H9 (cell line): ENCODE measurements around the gene NPLOC4. TPM values are rescaled to one million over a fixed set of nuclear protein-coding genes. Genes with fewer than 3 reads are reported as not detected.

Experiments
- DNase-seq: peaks from one replicate; pipeline ENCODE4 v3.0.0-alpha.2; 2017
- H2AFZ ChIP-seq: one replicate; pipeline ENCODE4 v1.6.1; 2013; ENCODE audit warnings: mild to moderate bottlenecking, low read length, control low read depth, moderate library complexity
- H2AK5ac ChIP-seq: 2 replicates; pipeline ENCODE4 v1.6.1; 2013; ENCODE audit warnings: low read length, control low read depth, mixed read lengths; ENCODE audit not compliant: insufficient read length
- H2BK120ac ChIP-seq: one replicate; pipeline ENCODE4 v1.6.1; 2013; ENCODE audit warnings: low read depth, mild to moderate bottlenecking, low read length, control low read depth, inconsistent platforms; ENCODE audit not compliant: poor library complexity, severe bottlenecking
- H2BK12ac ChIP-seq: 2 replicates; pipeline ENCODE4 v1.6.1; 2013; ENCODE audit warnings: low read length, control low read depth, mixed read lengths, low read depth; ENCODE audit not compliant: insufficient read length
- H2BK15ac ChIP-seq: 2 replicates; pipeline ENCODE4 v1.6.1; 2013; ENCODE audit warnings: low read depth, low read length, control low read depth
- H2BK20ac ChIP-seq: one replicate; pipeline ENCODE4 v1.6.1; 2013; ENCODE audit warnings: low read depth, mild to moderate bottlenecking, low read length, control low read depth, inconsistent platforms; ENCODE audit not compliant: poor library complexity, severe bottlenecking
- H2BK5ac ChIP-seq: 2 replicates; pipeline ENCODE4 v1.6.1; 2013; ENCODE audit warnings: low read length, control low read depth, mixed read lengths; ENCODE audit not compliant: insufficient read length
- H3K14ac ChIP-seq: 2 replicates; pipeline ENCODE4 v1.6.1; 2013; ENCODE audit warnings: low read length, control low read depth; ENCODE audit not compliant: insufficient read depth
- H3K18ac ChIP-seq: 2 replicates; pipeline ENCODE4 v1.6.1; 2013; ENCODE audit warnings: low read depth, mild to moderate bottlenecking, mixed read lengths, low read length, control low read depth; ENCODE audit not compliant: insufficient read length
- H3K23ac ChIP-seq: 2 replicates; pipeline ENCODE4 v1.6.1; 2013; ENCODE audit warnings: low read length, control low read depth, mixed read lengths, low read depth; ENCODE audit not compliant: insufficient read length
- H3K23me2 ChIP-seq: 2 replicates; pipeline ENCODE4 v1.6.1; 2013; ENCODE audit warnings: low read depth, mild to moderate bottlenecking, mixed read lengths, low read length, control low read depth; ENCODE audit not compliant: insufficient read length, poor library complexity, severe bottlenecking
- H3K27ac ChIP-seq: 2 replicates; pipeline ENCODE4 v1.5.1; 2013; ENCODE audit warnings: low read length, control low read depth, mixed read lengths, low read depth; ENCODE audit not compliant: insufficient read length
- H3K27me3 ChIP-seq: 2 replicates; pipeline ENCODE4 v1.6.1; 2013; ENCODE audit warnings: low read length, control low read depth, inconsistent platforms; ENCODE audit not compliant: insufficient read depth
- H3K4ac ChIP-seq: 2 replicates; pipeline ENCODE4 v1.6.1; 2013; ENCODE audit warnings: low read depth, mild to moderate bottlenecking, control low read depth, inconsistent platforms, low read length, moderate library complexity
- H3K4me1 ChIP-seq: 2 replicates; pipeline ENCODE4 v1.6.1; 2013; ENCODE audit warnings: low read length, control low read depth, inconsistent platforms; ENCODE audit not compliant: insufficient read depth
- H3K4me2 ChIP-seq: 2 replicates; pipeline ENCODE4 v1.6.1; 2013; ENCODE audit warnings: low read length, control low read depth, mixed read lengths; ENCODE audit not compliant: insufficient read length, insufficient read depth
- H3K56ac ChIP-seq: 2 replicates; pipeline ENCODE4 v1.6.1; 2013; ENCODE audit warnings: low read depth, mild to moderate bottlenecking, mixed read lengths, low read length, control low read depth; ENCODE audit not compliant: insufficient read length
- H3K79me1 ChIP-seq: 2 replicates; pipeline ENCODE4 v1.6.1; 2013; ENCODE audit warnings: low read depth, mild to moderate bottlenecking, moderate library complexity, low read length, control low read depth, inconsistent platforms; ENCODE audit not compliant: insufficient read depth, poor library complexity, severe bottlenecking
- H3K79me2 ChIP-seq: 2 replicates; pipeline ENCODE4 v1.6.1; 2013; ENCODE audit warnings: low read length, control low read depth, inconsistent platforms; ENCODE audit not compliant: insufficient read depth
- H3K9ac ChIP-seq: 2 replicates; pipeline ENCODE4 v1.6.1; 2013; ENCODE audit warnings: low read length, control low read depth, mixed read lengths; ENCODE audit not compliant: insufficient read length; ENCODE audit errors: extremely low read depth
- H3K9me3 ChIP-seq: one replicate; pipeline ENCODE4 v1.6.1; 2013; ENCODE audit warnings: low read depth, low read length, inconsistent platforms; ENCODE audit not compliant: control insufficient read depth
- H3T11ph ChIP-seq: one replicate; pipeline ENCODE4 v1.6.1; 2013; ENCODE audit warnings: mild to moderate bottlenecking, low read length, control low read depth, inconsistent platforms
- H4K20me1 ChIP-seq: one replicate; pipeline ENCODE4 v1.6.1; 2013; ENCODE audit not compliant: control insufficient read depth, insufficient read length, insufficient read depth
- H4K5ac ChIP-seq: 2 replicates; pipeline ENCODE4 v1.6.1; 2013; ENCODE audit warnings: low read depth, mild to moderate bottlenecking, mixed read lengths, low read length, control low read depth; ENCODE audit not compliant: insufficient read length
- H4K8ac ChIP-seq: replicated peaks from 2 replicates; pipeline ENCODE4 v1.6.1; 2013; ENCODE audit warnings: low read length, control low read depth, mixed read lengths, low read depth; ENCODE audit not compliant: insufficient read length
- H4K91ac ChIP-seq: 2 replicates; pipeline ENCODE4 v1.6.1; 2013; ENCODE audit warnings: low read depth, mild to moderate bottlenecking, moderate library complexity, mixed read lengths, low read length, control low read depth; ENCODE audit not compliant: insufficient read length
- H3K27ac Mint-ChIP-seq, 3 experiments: 2 replicates in 2 of 3; 3 replicates in 1 of 3; pipeline ENCODE4 v1.8.0; 2020 to 2021; ENCODE audit warnings: mixed read lengths in 3 of 3, mild to moderate bottlenecking in 1 of 3, moderate library complexity in 1 of 3
- H3K27me3 Mint-ChIP-seq: 2 replicates; pipeline ENCODE4 v1.8.0; 2021; ENCODE audit warnings: low read depth, mild to moderate bottlenecking, moderate library complexity, mixed read lengths
- H3K36me3 Mint-ChIP-seq, 3 experiments: 2 replicates in 2 of 3; 3 replicates in 1 of 3; pipeline ENCODE4 v1.8.0; 2020 to 2021; ENCODE audit warnings: low read depth in 3 of 3, mixed read lengths in 3 of 3; ENCODE audit not compliant: insufficient read depth in 1 of 3
- H3K4me1 Mint-ChIP-seq, 2 experiments: 2 replicates each; pipeline ENCODE4 v1.8.0; 2020; ENCODE audit warnings: mixed read lengths in 2 of 2
- H3K4me3 Mint-ChIP-seq, 2 experiments: 2 replicates in 1 of 2; 3 replicates in 1 of 2; pipeline ENCODE4 v1.8.0; 2020 to 2021; ENCODE audit warnings: mild to moderate bottlenecking in 2 of 2, mixed read lengths in 2 of 2, moderate library complexity in 1 of 2
- H3K9me3 Mint-ChIP-seq, 2 experiments: 2 replicates in 1 of 2; 3 replicates in 1 of 2; pipeline ENCODE4 v1.8.0; 2020; ENCODE audit warnings: mild to moderate bottlenecking in 2 of 2, mixed read lengths in 2 of 2, moderate library complexity in 1 of 2
- whole genome bisulfite sequencing: extraction: QIAGEN DNeasy Blood & Tissue Kit; methylation state at CpG from one replicate; pipeline ENCODE4 v1.1.7; 2013; ENCODE audit warnings: missing lambda C conversion rate, low lambda C conversion rate, mixed read lengths; ENCODE audit not compliant: insufficient read length; ENCODE audit errors: extremely low coverage; 5-methylcytosine and 5-hydroxymethylcytosine counted together
- total RNA-seq: library from RNA; stranded (reverse); gene quantifications from 2 replicates; pipeline ENCODE4 v1.2.1, GENCODE V29; 2021
- TF ChIP-seq, protein P1 (sequence below): fragments of 200-600 bp; sonication (generic); conservative IDR thresholded peaks from 3 replicates; pipeline ENCODE4 v1.8.0; 2021; ENCODE audit warnings: antibody characterized with exemption, mild to moderate bottlenecking

NPLOC4 gene
- total RNA-seq, 1 experiment from 2014 or later = 103 TPM

DNA sequence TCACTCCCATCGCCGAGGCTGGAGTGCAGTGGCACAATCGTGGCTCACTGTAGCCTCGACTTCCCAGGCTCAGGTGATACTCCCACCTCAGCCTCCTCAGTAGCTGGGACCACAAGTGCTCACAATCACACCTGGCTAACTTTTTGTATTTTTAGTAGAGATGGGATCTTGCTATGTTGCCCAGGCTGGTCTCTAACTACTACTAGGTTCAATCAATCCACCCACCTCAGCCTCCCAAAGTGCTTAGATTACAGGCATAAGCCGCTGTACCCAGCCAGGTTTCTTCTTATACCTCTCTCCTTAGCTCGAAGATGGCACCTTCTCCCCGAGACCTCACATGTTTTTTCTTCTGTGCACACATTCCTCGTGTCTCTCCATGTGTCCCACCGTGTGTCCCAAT, 3.1 kb upstream of the NPLOC4 start:
- Histone ChIP-seq H3K23me2 (peaks cover 8% of the 10 kb centered on the region), H3K4ac (no peak overlapping the region), H3K23ac (no peak overlapping the region), H4K8ac (no peak overlapping the region), H3K9ac (no peak overlapping the region), H3K27me3 (no peaks in the 10 kb centered on the region), H2BK15ac (no peak overlapping the region), H3K18ac (no peak overlapping the region), H3T11ph (no peak overlapping the region), H2BK12ac (no peak overlapping the region), H2AK5ac (no peak overlapping the region), H3K4me2 (no peak overlapping the region), H3K79me2 (peaks cover 12% of the 10 kb centered on the region; the same call in 1 of the 2 replicates), H3K79me1 (peaks cover 8% of the 10 kb centered on the region), H2BK20ac (no peak overlapping the region), H3K4me1 (no peaks in the 10 kb centered on the region), H3K56ac (no peak overlapping the region), H4K20me1 (no peaks in the 10 kb centered on the region), H2AFZ (no peak overlapping the region), H3K27ac (no peak overlapping the region), H4K5ac (no peak overlapping the region), H4K91ac (no peak overlapping the region), H3K9me3 (no peaks in the 10 kb centered on the region), H3K14ac (no peak overlapping the region), H2BK120ac (no peak overlapping the region), H2BK5ac (no peak overlapping the region)
- H3K4me1 Mint-ChIP-seq = peaks cover 9 to 10% of the 10 kb centered on the region in 2 experiments
- H3K4me3 Mint-ChIP-seq = no peak overlapping the region
- H3K27me3 Mint-ChIP-seq = no peaks in the 10 kb centered on the region
- no CpG with 5 or more reads among the region's 9 CpGs for WGBS
- 0 out of 5 replicates have a peak, but pooled peaks cover 0 to 2% of the 10 kb centered on the region in 2 experiments for H3K9me3 Mint-ChIP-seq
- TF ChIP-seq, protein P1, sequence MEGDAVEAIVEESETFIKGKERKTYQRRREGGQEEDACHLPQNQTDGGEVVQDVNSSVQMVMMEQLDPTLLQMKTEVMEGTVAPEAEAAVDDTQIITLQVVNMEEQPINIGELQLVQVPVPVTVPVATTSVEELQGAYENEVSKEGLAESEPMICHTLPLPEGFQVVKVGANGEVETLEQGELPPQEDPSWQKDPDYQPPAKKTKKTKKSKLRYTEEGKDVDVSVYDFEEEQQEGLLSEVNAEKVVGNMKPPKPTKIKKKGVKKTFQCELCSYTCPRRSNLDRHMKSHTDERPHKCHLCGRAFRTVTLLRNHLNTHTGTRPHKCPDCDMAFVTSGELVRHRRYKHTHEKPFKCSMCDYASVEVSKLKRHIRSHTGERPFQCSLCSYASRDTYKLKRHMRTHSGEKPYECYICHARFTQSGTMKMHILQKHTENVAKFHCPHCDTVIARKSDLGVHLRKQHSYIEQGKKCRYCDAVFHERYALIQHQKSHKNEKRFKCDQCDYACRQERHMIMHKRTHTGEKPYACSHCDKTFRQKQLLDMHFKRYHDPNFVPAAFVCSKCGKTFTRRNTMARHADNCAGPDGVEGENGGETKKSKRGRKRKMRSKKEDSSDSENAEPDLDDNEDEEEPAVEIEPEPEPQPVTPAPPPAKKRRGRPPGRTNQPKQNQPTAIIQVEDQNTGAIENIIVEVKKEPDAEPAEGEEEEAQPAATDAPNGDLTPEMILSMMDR = no peak
- peaks cover 0 to 3% (median 1%) of the 10 kb centered on the region in 3 experiments; a peak in 1 of 7 replicates for H3K36me3 Mint-ChIP-seq
- no peak overlapping the region; a peak in 1 of 7 replicates for H3K27ac Mint-ChIP-seq
- no peak for DNase-seq
